Measurements from ENCODE around the gene C2CD4D.

C2CD4D gene

GRCh38 chr1:151806170-151806569, 33.5 kb downstream of the C2CD4D start:
- no peak overlapping the region for H4K91ac ChIP-seq (ENCODE audit: low read length)
- H3K4me2 ChIP-seq (ENCODE audit: low read length, poor library complexity, severe bottlenecking): no peak overlapping the region
- H3K79me1 ChIP-seq (replicated peaks; ENCODE audit: low read length, poor library complexity, severe bottlenecking): no peaks in the 10 kb centered on the region
- H2BK12ac ChIP-seq (ENCODE audit: low read length in 2 of 2): no peak overlapping the region
- H3K27me3 ChIP-seq (ENCODE audit: control insufficient read depth in 1 of 2, insufficient read depth in 1 of 2, low read length in 2 of 2): peaks cover 76 to 83% of the 10 kb centered on the region in 2 experiments
- H3K23ac ChIP-seq (ENCODE audit: low read length in 2 of 2): no peak overlapping the region
- H3K27ac ChIP-seq (ENCODE audit: low read length, poor library complexity, severe bottlenecking): no peak overlapping the region
- no peak overlapping the region for H3K14ac ChIP-seq (ENCODE audit: low read length in 2 of 2)
- no peak overlapping the region for H3K9ac ChIP-seq (ENCODE audit: low read length)
- no peaks in the 10 kb centered on the region for H3K4me1 ChIP-seq (ENCODE audit: control insufficient read depth, insufficient read depth, low read depth, low read length)
- no peaks in the 10 kb centered on the region for H3K9me3 ChIP-seq (ENCODE audit: control insufficient read depth, low read length)
- H3K18ac ChIP-seq (ENCODE audit: low read depth in 1 of 2, low read length in 2 of 2): no peak overlapping the region
- no peak overlapping the region for H2BK5ac ChIP-seq (ENCODE audit: low read depth, low read length, poor library complexity, severe bottlenecking)
- H2BK15ac ChIP-seq (ENCODE audit: low read depth, poor library complexity, severe bottlenecking): no peak overlapping the region
- no peak for DNase-seq
- no peak overlapping the region for H3K4me3 ChIP-seq (ENCODE audit: insufficient read depth in 1 of 2, low read depth in 1 of 2, low read length in 2 of 2)
- H3K4ac ChIP-seq (ENCODE audit: low read depth in 1 of 2, low read length in 2 of 2): no peak overlapping the region
- H2BK120ac ChIP-seq (ENCODE audit: low read depth, low read length): no peak overlapping the region
- H4K8ac ChIP-seq (ENCODE audit: low read length): no peak overlapping the region
- no peak overlapping the region for H2AFZ ChIP-seq (ENCODE audit: low read depth, low read length)
- H3K36me3 ChIP-seq (ENCODE audit: control insufficient read depth in 1 of 2, insufficient read depth in 2 of 2, low read depth in 1 of 2, low read length in 2 of 2): no peaks in the 10 kb centered on the region
- 90% methylated on average over 6 of the region's 7 CpGs for WGBS
- H2AK5ac ChIP-seq (ENCODE audit: low read length, severe bottlenecking): no peak overlapping the region

GRCh38 chr1:151805066-151805820, 34.4 kb downstream of the C2CD4D start, which contains the start of gene LINGO4:
LINGO4 (minus strand) TSS chr1:151805419; CDS start chr1:151802704, 2,715 bp downstream.
- WGBS: 78% methylated on average over 12 of the region's 12 CpGs

GRCh38 chr1:151803915-151804314, 35.7 kb downstream of the C2CD4D start:
- Histone ChIP-seq H3K9me3 (ENCODE audit: control insufficient read depth, low read length) (no peaks in the 10 kb centered on the region), H3K27me3 (ENCODE audit: control insufficient read depth in 1 of 2, insufficient read depth in 1 of 2, low read length in 2 of 2) (peaks cover 95 to 100% of the 10 kb centered on the region in 2 experiments), H4K8ac (ENCODE audit: low read length) (no peak overlapping the region), H2AK5ac (ENCODE audit: low read length, severe bottlenecking) (no peak overlapping the region), H3K27ac (ENCODE audit: low read length, poor library complexity, severe bottlenecking) (no peak overlapping the region), H3K4ac (ENCODE audit: low read depth in 1 of 2, low read length in 2 of 2) (no peak overlapping the region), H4K91ac (ENCODE audit: low read length) (no peak overlapping the region), H3K23ac (ENCODE audit: low read length in 2 of 2) (no peak overlapping the region), H2BK5ac (ENCODE audit: low read depth, low read length, poor library complexity, severe bottlenecking) (no peak overlapping the region), H3K79me1 (replicated peaks; ENCODE audit: low read length, poor library complexity, severe bottlenecking) (no peaks in the 10 kb centered on the region), H2BK120ac (ENCODE audit: low read depth, low read length) (no peak overlapping the region), H3K14ac (ENCODE audit: low read length in 2 of 2) (no peak overlapping the region), H2AFZ (ENCODE audit: low read depth, low read length) (no peak overlapping the region), H3K36me3 (ENCODE audit: control insufficient read depth in 1 of 2, insufficient read depth in 2 of 2, low read depth in 1 of 2, low read length in 2 of 2) (no peaks in the 10 kb centered on the region), H3K9ac (ENCODE audit: low read length) (no peak overlapping the region), H2BK12ac (ENCODE audit: low read length in 2 of 2) (no peak overlapping the region), H3K4me2 (ENCODE audit: low read length, poor library complexity, severe bottlenecking) (no peak overlapping the region), H3K18ac (ENCODE audit: low read depth in 1 of 2, low read length in 2 of 2) (no peak overlapping the region), H3K4me1 (ENCODE audit: control insufficient read depth, insufficient read depth, low read depth, low read length) (no peaks in the 10 kb centered on the region), H2BK15ac (ENCODE audit: low read depth, poor library complexity, severe bottlenecking) (no peak overlapping the region), H3K4me3 (ENCODE audit: insufficient read depth in 1 of 2, low read depth in 1 of 2, low read length in 2 of 2) (no peak overlapping the region)
- 100% methylated on average over 3 of the region's 3 CpGs for WGBS
- no peak for DNase-seq

More at GRCh38 chr1:151805066-151805820, 34.4 kb downstream of the C2CD4D start, which contains the start of gene LINGO4:
- Histone ChIP-seq H3K4me3 (ENCODE audit: insufficient read depth in 1 of 2, low read depth in 1 of 2, low read length in 2 of 2) (no peak within 1 kb of the TSS), H2BK5ac (ENCODE audit: low read depth, low read length, poor library complexity, severe bottlenecking) (no peak within 1 kb of the TSS), H3K4ac (ENCODE audit: low read depth in 1 of 2, low read length in 2 of 2) (no peak within 1 kb of the TSS), H3K14ac (ENCODE audit: low read length in 2 of 2) (no peak within 1 kb of the TSS), H3K79me1 (replicated peaks; ENCODE audit: low read length, poor library complexity, severe bottlenecking) (no peaks in the 10 kb centered on the region), H3K23ac (ENCODE audit: low read length in 2 of 2) (no peak within 1 kb of the TSS), H2AK5ac (ENCODE audit: low read length, severe bottlenecking) (no peak within 1 kb of the TSS), H3K4me1 (ENCODE audit: control insufficient read depth, insufficient read depth, low read depth, low read length) (no peaks in the 10 kb centered on the region), H2BK12ac (ENCODE audit: low read length in 2 of 2) (no peak within 1 kb of the TSS), H3K9ac (ENCODE audit: low read length) (no peak within 1 kb of the TSS), H3K9me3 (ENCODE audit: control insufficient read depth, low read length) (no peaks in the 10 kb centered on the region), H4K91ac (ENCODE audit: low read length) (no peak within 1 kb of the TSS), H3K36me3 (ENCODE audit: control insufficient read depth in 1 of 2, insufficient read depth in 2 of 2, low read depth in 1 of 2, low read length in 2 of 2) (no peaks in the 10 kb centered on the region), H3K18ac (ENCODE audit: low read depth in 1 of 2, low read length in 2 of 2) (no peak within 1 kb of the TSS), H3K4me2 (ENCODE audit: low read length, poor library complexity, severe bottlenecking) (no peak within 1 kb of the TSS), H3K27ac (ENCODE audit: low read length, poor library complexity, severe bottlenecking) (no peak within 1 kb of the TSS), H2BK120ac (ENCODE audit: low read depth, low read length) (no peak within 1 kb of the TSS), H2AFZ (ENCODE audit: low read depth, low read length) (no peak within 1 kb of the TSS), H4K8ac (ENCODE audit: low read length) (no peak within 1 kb of the TSS), H3K27me3 (ENCODE audit: control insufficient read depth in 1 of 2, insufficient read depth in 1 of 2, low read length in 2 of 2) (peaks cover 85 to 89% of the 10 kb centered on the region in 2 experiments), H2BK15ac (ENCODE audit: low read depth, poor library complexity, severe bottlenecking) (no peak within 1 kb of the TSS)
- no peak for DNase-seq

GRCh38 chr1:151803164-151803563, 36.5 kb downstream of the C2CD4D start:
- Histone ChIP-seq H3K9ac (ENCODE audit: low read length) (no peak overlapping the region), H3K4me2 (ENCODE audit: low read length, poor library complexity, severe bottlenecking) (no peak overlapping the region), H3K27ac (ENCODE audit: low read length, poor library complexity, severe bottlenecking) (no peak overlapping the region), H3K18ac (ENCODE audit: low read depth in 1 of 2, low read length in 2 of 2) (no peak overlapping the region), H4K8ac (ENCODE audit: low read length) (no peak overlapping the region), H2BK5ac (ENCODE audit: low read depth, low read length, poor library complexity, severe bottlenecking) (no peak overlapping the region), H3K4me3 (ENCODE audit: insufficient read depth in 1 of 2, low read depth in 1 of 2, low read length in 2 of 2) (no peak overlapping the region), H2BK15ac (ENCODE audit: low read depth, poor library complexity, severe bottlenecking) (no peak overlapping the region), H2BK12ac (ENCODE audit: low read length in 2 of 2) (no peak overlapping the region), H3K14ac (ENCODE audit: low read length in 2 of 2) (no peak overlapping the region), H3K27me3 (ENCODE audit: control insufficient read depth in 1 of 2, insufficient read depth in 1 of 2, low read length in 2 of 2) (peaks cover 97 to 99% of the 10 kb centered on the region in 2 experiments), H2AK5ac (ENCODE audit: low read length, severe bottlenecking) (no peak overlapping the region), H4K91ac (ENCODE audit: low read length) (no peak overlapping the region), H3K36me3 (ENCODE audit: control insufficient read depth in 1 of 2, insufficient read depth in 2 of 2, low read depth in 1 of 2, low read length in 2 of 2) (no peaks in the 10 kb centered on the region), H3K23ac (ENCODE audit: low read length in 2 of 2) (no peak overlapping the region), H3K4ac (ENCODE audit: low read depth in 1 of 2, low read length in 2 of 2) (no peak overlapping the region), H2AFZ (ENCODE audit: low read depth, low read length) (no peak overlapping the region), H2BK120ac (ENCODE audit: low read depth, low read length) (no peak overlapping the region), H3K9me3 (ENCODE audit: control insufficient read depth, low read length) (no peaks in the 10 kb centered on the region), H3K79me1 (replicated peaks; ENCODE audit: low read length, poor library complexity, severe bottlenecking) (no peaks in the 10 kb centered on the region), H3K4me1 (ENCODE audit: control insufficient read depth, insufficient read depth, low read depth, low read length) (no peaks in the 10 kb centered on the region)
- DNase-seq: no peak
